ENCODE results near the gene FLNA.

Gene FLNA

DNA sequence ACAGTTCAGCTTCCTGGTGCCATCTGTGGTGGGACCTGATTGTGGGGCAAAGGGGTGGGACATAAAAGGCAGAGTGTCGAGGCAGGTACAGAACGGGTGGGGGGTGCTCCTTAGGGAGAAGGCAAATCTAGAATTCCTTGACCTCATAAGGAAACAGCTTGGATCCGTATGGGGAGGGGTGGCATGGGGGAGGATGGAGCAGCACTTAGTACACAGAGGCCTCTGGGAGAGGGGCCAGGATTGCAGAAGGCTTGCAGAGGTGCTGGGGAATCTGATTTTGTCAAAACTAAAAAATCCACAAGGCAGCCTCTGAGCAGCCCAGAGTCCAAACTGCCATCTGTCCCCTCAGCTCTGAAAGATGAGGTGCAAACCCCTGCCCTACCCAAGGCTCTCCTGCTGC is 2.3 kb upstream of the FLNA start:
- H3K36me3 ChIP-seq (ENCODE audit: control insufficient read depth in 1 of 2, insufficient read depth in 2 of 2, low read length in 2 of 2) = no peaks in the 10 kb centered on the region
- H3K27ac ChIP-seq (ENCODE audit: low read depth, low read length) = no peak overlapping the region
- H3K4me1 ChIP-seq (ENCODE audit: control insufficient read depth in 1 of 2, insufficient read depth in 2 of 2, low read length in 2 of 2) = peaks cover 12 to 26% of the 10 kb centered on the region in 2 donors
- H3K9me3 ChIP-seq (ENCODE audit: control insufficient read depth in 1 of 2, low read length in 2 of 2) = no peaks in the 10 kb centered on the region
- H3K9ac ChIP-seq (ENCODE audit: low read depth in 1 of 2, low read length in 2 of 2) = no peak overlapping the region
- no peaks in the 10 kb centered on the region for H3K27me3 ChIP-seq (ENCODE audit: control insufficient read depth in 1 of 2, insufficient read depth in 2 of 2, low read length in 2 of 2)
- H3K4me3 ChIP-seq (ENCODE audit: low read depth in 1 of 2, low read length in 2 of 2) = no peak overlapping the region

DNA sequence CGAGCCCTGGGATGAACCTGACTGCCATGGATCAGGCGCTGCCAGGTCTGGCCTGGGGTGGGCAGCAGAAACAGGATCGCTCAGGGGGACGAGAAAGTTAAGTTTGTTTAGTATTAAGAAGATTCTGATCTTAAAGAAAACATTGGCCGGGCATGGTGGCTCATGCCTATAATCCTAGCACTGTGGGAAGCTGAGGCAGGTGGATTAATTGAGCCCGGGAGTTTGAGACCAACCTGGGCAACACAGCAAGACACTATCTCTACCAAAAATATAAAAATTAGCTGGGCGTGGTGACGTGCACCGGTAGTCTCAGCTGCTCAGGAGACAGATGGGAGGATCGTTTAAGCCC is 696 bp upstream of the FLNA start:
- Histone ChIP-seq H3K27me3 (ENCODE audit: control insufficient read depth in 1 of 2, insufficient read depth in 2 of 2, low read length in 2 of 2) (no peaks in the 10 kb centered on the region), H3K27ac (ENCODE audit: low read depth, low read length) (no peak overlapping the region), H3K9ac (ENCODE audit: low read depth in 1 of 2, low read length in 2 of 2) (no peak overlapping the region), H3K36me3 (ENCODE audit: control insufficient read depth in 1 of 2, insufficient read depth in 2 of 2, low read length in 2 of 2) (no peaks in the 10 kb centered on the region), H3K4me1 (ENCODE audit: control insufficient read depth in 1 of 2, insufficient read depth in 2 of 2, low read length in 2 of 2) (peaks cover 7 to 23% of the 10 kb centered on the region in 2 donors), H3K9me3 (ENCODE audit: control insufficient read depth in 1 of 2, low read length in 2 of 2) (no peaks in the 10 kb centered on the region), H3K4me3 (ENCODE audit: low read depth in 1 of 2, low read length in 2 of 2) (peak overlapping the region in 1 of 2 donors; percentile 35)

GRCh38 chrX:154373340-154374306 is 811 bp downstream of the FLNA start:
- Histone ChIP-seq H3K4me3 (ENCODE audit: low read depth in 1 of 2, low read length in 2 of 2) (peak overlapping the region; percentile 40 to 50), H3K36me3 (ENCODE audit: control insufficient read depth in 1 of 2, insufficient read depth in 2 of 2, low read length in 2 of 2) (no peaks in the 10 kb centered on the region), H3K9me3 (ENCODE audit: control insufficient read depth in 1 of 2, low read length in 2 of 2) (no peaks in the 10 kb centered on the region), H3K9ac (ENCODE audit: low read depth in 1 of 2, low read length in 2 of 2) (peak overlapping the region; percentile 54 to 65), H3K27me3 (ENCODE audit: control insufficient read depth in 1 of 2, insufficient read depth in 2 of 2, low read length in 2 of 2) (no peaks in the 10 kb centered on the region), H3K27ac (ENCODE audit: low read depth, low read length) (peak overlapping the region; percentile 55), H3K4me1 (ENCODE audit: control insufficient read depth in 1 of 2, insufficient read depth in 2 of 2, low read length in 2 of 2) (peaks cover 7 to 22% of the 10 kb centered on the region in 2 donors)

GRCh38 chrX:154372612-154373022 is 1.8 kb downstream of the FLNA start:
- Histone ChIP-seq H3K27ac (ENCODE audit: low read depth, low read length) (no peak overlapping the region), H3K4me3 (ENCODE audit: low read depth in 1 of 2, low read length in 2 of 2) (no peak overlapping the region), H3K4me1 (ENCODE audit: control insufficient read depth in 1 of 2, insufficient read depth in 2 of 2, low read length in 2 of 2) (peaks cover 7 to 22% of the 10 kb centered on the region in 2 donors), H3K36me3 (ENCODE audit: control insufficient read depth in 1 of 2, insufficient read depth in 2 of 2, low read length in 2 of 2) (peaks cover 0 to under 1% of the 10 kb centered on the region in 2 donors), H3K27me3 (ENCODE audit: control insufficient read depth in 1 of 2, insufficient read depth in 2 of 2, low read length in 2 of 2) (no peaks in the 10 kb centered on the region), H3K9ac (ENCODE audit: low read depth in 1 of 2, low read length in 2 of 2) (peak overlapping the region in 1 of 2 donors; percentile 18), H3K9me3 (ENCODE audit: control insufficient read depth in 1 of 2, low read length in 2 of 2) (no peaks in the 10 kb centered on the region)

DNA sequence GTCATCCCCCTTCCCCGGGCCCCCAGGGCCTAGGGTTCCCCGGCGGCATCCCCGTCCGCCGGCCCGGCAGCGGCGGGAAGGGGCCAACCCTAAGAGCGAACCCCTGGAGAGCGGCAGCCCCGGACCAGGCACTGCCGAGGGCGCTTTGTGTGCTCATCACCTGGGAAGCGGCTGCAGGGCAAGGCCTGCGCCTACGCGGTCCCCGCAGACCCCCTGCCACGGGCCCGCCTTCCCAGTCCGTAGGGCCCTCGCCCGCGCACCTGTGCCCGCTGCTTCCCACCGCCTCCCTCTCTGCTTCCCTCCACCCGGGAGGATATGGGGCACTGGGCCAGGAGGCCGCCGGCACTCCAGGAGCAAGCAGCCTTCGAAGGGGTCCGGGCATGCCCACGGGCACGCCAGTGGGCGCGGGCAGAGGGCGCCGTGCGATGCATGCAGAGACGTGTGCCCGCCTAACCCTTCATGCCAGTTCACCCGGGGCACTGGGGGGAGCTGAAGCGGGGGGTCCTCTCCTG is 2.6 kb downstream of the FLNA start:
- no peaks in the 10 kb centered on the region for H3K27me3 ChIP-seq (ENCODE audit: control insufficient read depth in 1 of 2, insufficient read depth in 2 of 2, low read length in 2 of 2)
- peaks cover 0 to 8% of the 10 kb centered on the region in 2 donors for H3K36me3 ChIP-seq (ENCODE audit: control insufficient read depth in 1 of 2, insufficient read depth in 2 of 2, low read length in 2 of 2)
- no peak overlapping the region for H3K9ac ChIP-seq (ENCODE audit: low read depth in 1 of 2, low read length in 2 of 2)
- peaks cover 7 to 22% of the 10 kb centered on the region in 2 donors for H3K4me1 ChIP-seq (ENCODE audit: control insufficient read depth in 1 of 2, insufficient read depth in 2 of 2, low read length in 2 of 2)
- no peak overlapping the region for H3K27ac ChIP-seq (ENCODE audit: low read depth, low read length)
- no peaks in the 10 kb centered on the region for H3K9me3 ChIP-seq (ENCODE audit: control insufficient read depth in 1 of 2, low read length in 2 of 2)
- H3K4me3 ChIP-seq (ENCODE audit: low read depth in 1 of 2, low read length in 2 of 2) = peak overlapping the region in 1 of 2 donors; percentile 10

GRCh38 chrX:154371017-154371788 is 3.2 kb downstream of the FLNA start:
- peaks cover 0 to 10% of the 10 kb centered on the region in 2 donors for H3K36me3 ChIP-seq (ENCODE audit: control insufficient read depth in 1 of 2, insufficient read depth in 2 of 2, low read length in 2 of 2)
- peak overlapping the region in 1 of 2 donors; percentile 12 for H3K9ac ChIP-seq (ENCODE audit: low read depth in 1 of 2, low read length in 2 of 2)
- H3K4me1 ChIP-seq (ENCODE audit: control insufficient read depth in 1 of 2, insufficient read depth in 2 of 2, low read length in 2 of 2) = peaks cover 7 to 22% of the 10 kb centered on the region in 2 donors

DNA sequence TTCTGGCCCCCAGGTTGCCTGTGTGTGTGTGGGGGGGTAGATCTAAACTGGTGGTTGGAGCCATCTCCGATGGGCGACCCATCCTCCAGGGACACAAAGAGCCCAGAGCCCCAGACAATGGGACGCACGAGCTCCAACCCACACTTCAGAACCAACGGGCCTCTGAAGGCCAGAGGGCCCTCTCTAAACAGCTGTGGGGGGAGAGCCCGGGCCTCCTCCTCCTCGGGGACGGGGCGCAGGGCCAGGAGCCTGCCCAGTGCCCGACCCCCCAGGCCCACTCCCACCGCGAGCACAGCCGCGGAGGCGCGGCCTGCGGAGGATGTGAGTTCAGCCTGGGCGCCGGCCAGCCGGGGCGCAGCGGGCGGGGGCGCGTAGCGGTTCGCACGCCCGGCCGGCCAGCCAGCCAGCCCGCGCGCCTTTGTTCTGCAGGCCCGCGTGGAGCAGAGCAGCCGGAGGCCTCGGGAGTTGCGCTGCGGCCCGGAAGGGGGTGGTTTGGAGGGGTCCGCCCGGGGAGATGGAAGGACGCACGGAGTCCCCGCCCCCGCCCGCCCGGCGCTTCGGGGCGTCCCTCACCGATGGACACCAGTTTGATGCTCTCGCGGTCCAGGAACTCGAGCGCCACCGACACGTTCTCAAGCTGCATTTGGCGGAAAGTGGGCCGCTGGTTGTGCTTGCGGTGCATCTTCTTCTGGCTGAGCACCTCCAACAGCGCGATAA is 4.0 kb downstream of the FLNA start:
- Histone ChIP-seq H3K9ac (ENCODE audit: low read depth in 1 of 2, low read length in 2 of 2) (peak overlapping the region; percentile 54 to 60), H3K4me3 (ENCODE audit: low read depth in 1 of 2, low read length in 2 of 2) (peak overlapping the region; percentile 73 to 81), H3K27me3 (ENCODE audit: control insufficient read depth in 1 of 2, insufficient read depth in 2 of 2, low read length in 2 of 2) (no peaks in the 10 kb centered on the region), H3K4me1 (ENCODE audit: control insufficient read depth in 1 of 2, insufficient read depth in 2 of 2, low read length in 2 of 2) (peaks cover 7 to 22% of the 10 kb centered on the region in 2 donors), H3K36me3 (ENCODE audit: control insufficient read depth in 1 of 2, insufficient read depth in 2 of 2, low read length in 2 of 2) (peaks cover 0 to 10% of the 10 kb centered on the region in 2 donors), H3K9me3 (ENCODE audit: control insufficient read depth in 1 of 2, low read length in 2 of 2) (no peaks in the 10 kb centered on the region), H3K27ac (ENCODE audit: low read depth, low read length) (peak overlapping the region; percentile 60)

More at GRCh38 chrX:154371017-154371788, 3.2 kb downstream of the FLNA start:
- peak overlapping the region; percentile 60 for H3K27ac ChIP-seq (ENCODE audit: low read depth, low read length)
- no peaks in the 10 kb centered on the region for H3K27me3 ChIP-seq (ENCODE audit: control insufficient read depth in 1 of 2, insufficient read depth in 2 of 2, low read length in 2 of 2)
- peak overlapping the region; percentile 66 to 81 for H3K4me3 ChIP-seq (ENCODE audit: low read depth in 1 of 2, low read length in 2 of 2)
- H3K9me3 ChIP-seq (ENCODE audit: control insufficient read depth in 1 of 2, low read length in 2 of 2) = no peaks in the 10 kb centered on the region

DNA sequence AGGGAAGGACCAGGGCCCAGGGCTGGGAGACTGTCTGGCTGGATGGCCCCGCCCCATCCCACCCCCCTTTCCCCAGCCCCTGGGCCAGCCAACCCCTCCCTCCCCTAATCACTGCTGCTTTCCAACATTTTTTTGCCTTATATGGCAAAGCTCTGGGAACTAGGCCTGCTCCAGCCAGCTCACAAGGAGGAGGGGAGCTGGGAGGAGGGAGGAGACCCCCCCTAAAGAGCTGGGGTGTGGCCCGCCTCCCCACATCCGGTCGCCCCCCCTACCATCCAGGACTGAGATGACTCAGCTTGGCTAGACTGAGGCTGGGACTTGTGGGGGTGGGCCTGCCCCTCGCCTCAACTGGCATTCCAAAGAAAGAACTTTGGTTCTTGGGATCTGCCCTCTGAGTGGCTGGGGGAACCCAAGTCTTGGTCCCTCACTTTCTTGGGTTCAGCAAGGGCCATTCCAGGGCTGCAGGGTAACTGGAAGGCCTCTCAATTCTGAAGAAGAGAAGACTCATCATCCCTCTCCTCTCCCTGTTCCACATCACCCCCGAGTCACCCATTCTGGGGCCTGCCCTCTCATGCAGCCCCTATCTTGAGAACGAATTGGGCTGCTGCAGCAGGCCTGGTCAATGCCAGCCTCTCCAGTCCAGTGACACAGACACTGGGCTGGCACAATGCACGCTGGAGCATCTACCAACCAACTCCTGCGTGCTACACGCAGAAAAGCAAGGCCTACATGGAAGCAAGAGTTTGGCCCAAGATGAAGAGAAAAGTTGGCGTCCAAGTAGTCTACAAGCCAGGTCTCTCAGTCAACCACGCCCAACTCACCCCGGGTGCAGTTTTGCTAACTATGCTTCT is 4.8 kb downstream of the FLNA start:
- Histone ChIP-seq H3K9me3 (ENCODE audit: control insufficient read depth in 1 of 2, low read length in 2 of 2) (no peaks in the 10 kb centered on the region), H3K27me3 (ENCODE audit: control insufficient read depth in 1 of 2, insufficient read depth in 2 of 2, low read length in 2 of 2) (no peaks in the 10 kb centered on the region), H3K36me3 (ENCODE audit: control insufficient read depth in 1 of 2, insufficient read depth in 2 of 2, low read length in 2 of 2) (peaks cover 0 to 10% of the 10 kb centered on the region in 2 donors), H3K4me1 (ENCODE audit: control insufficient read depth in 1 of 2, insufficient read depth in 2 of 2, low read length in 2 of 2) (peaks cover 7 to 22% of the 10 kb centered on the region in 2 donors), H3K4me3 (ENCODE audit: low read depth in 1 of 2, low read length in 2 of 2) (peak overlapping the region; percentile 61 to 73), H3K9ac (ENCODE audit: low read depth in 1 of 2, low read length in 2 of 2) (peak overlapping the region; percentile 56 to 60), H3K27ac (ENCODE audit: low read depth, low read length) (peak overlapping the region; percentile 70)
